Neuron (in vitro differentiated cells): Measurements from ENCODE around the gene LCK.
"Not testable (repeated sequence)": the region's sequence is repeated elsewhere in the genome, so short reads cannot be mapped to it uniquely, and the experiment has no call there.

ENCODE experiments used
- H2AFZ ChIP-seq: one replicate; pipeline ENCODE4 v1.6.1; 2013; ENCODE audit warnings: low read depth, mild to moderate bottlenecking, inconsistent platforms, low read length, moderate library complexity
- H3K27me3 ChIP-seq: one replicate; pipeline ENCODE4 v1.6.1; 2013; ENCODE audit warnings: low read length; ENCODE audit not compliant: insufficient read depth
- H3K36me3 ChIP-seq: one replicate; pipeline ENCODE4 v1.6.1; 2013; ENCODE audit warnings: low read length; ENCODE audit not compliant: insufficient read depth
- H3K4me1 ChIP-seq: one replicate; pipeline ENCODE4 v1.6.1; 2013; ENCODE audit warnings: low read length; ENCODE audit not compliant: insufficient read depth
- H3K4me3 ChIP-seq: 2 replicates; pipeline ENCODE4 v1.5.1; 2013; ENCODE audit warnings: mild to moderate bottlenecking, low read length, moderate library complexity
- H3K9me3 ChIP-seq: one replicate; pipeline ENCODE4 v1.6.1; 2013; ENCODE audit warnings: low read length

The LCK gene

GRCh38 chr1:32272557-32273390 is 21.7 kb downstream of the LCK start:
- Histone ChIP-seq H3K36me3 (no peaks in the 10 kb centered on the region), H3K9me3 (peaks cover 11% of the 10 kb centered on the region), H3K4me1 (no peaks in the 10 kb centered on the region), H3K4me3 (no peak overlapping the region), H3K27me3 (peaks cover 8% of the 10 kb centered on the region), H2AFZ (no peak overlapping the region)

GRCh38 chr1:32273391-32274208 is 22.5 kb downstream of the LCK start:
- Histone ChIP-seq H3K9me3 (peaks cover 11% of the 10 kb centered on the region), H3K4me3 (no peak overlapping the region), H2AFZ (no peak overlapping the region), H3K36me3 (no peaks in the 10 kb centered on the region), H3K27me3 (peaks cover 8% of the 10 kb centered on the region), H3K4me1 (no peaks in the 10 kb centered on the region)

- no peaks in the 10 kb centered on the region for H3K36me3 ChIP-seq
- H3K4me1 ChIP-seq = no peaks in the 10 kb centered on the region
- peaks cover 8% of the 10 kb centered on the region for H3K27me3 ChIP-seq
- no peak overlapping the region for H2AFZ ChIP-seq
- H3K4me3 ChIP-seq = no peak overlapping the region
- peaks cover 13% of the 10 kb centered on the region for H3K9me3 ChIP-seq
Measured at GRCh38 chr1:32274646-32275340, 23.7 kb downstream of the LCK start.

GRCh38 chr1:32275424-32275823 is 24.4 kb downstream of the LCK start:
- H3K9me3 ChIP-seq = peaks cover 17% of the 10 kb centered on the region
- H3K36me3 ChIP-seq = no peaks in the 10 kb centered on the region
- H3K4me3 ChIP-seq = no peak overlapping the region
- peaks cover 8% of the 10 kb centered on the region for H3K27me3 ChIP-seq
- H3K4me1 ChIP-seq = no peaks in the 10 kb centered on the region
- no peak overlapping the region for H2AFZ ChIP-seq

- Histone ChIP-seq H3K4me1 (no peaks in the 10 kb centered on the region), H3K36me3 (no peaks in the 10 kb centered on the region), H3K9me3 (peaks cover 17% of the 10 kb centered on the region), H2AFZ (no peak overlapping the region), H3K4me3 (no peak overlapping the region), H3K27me3 (peaks cover 8% of the 10 kb centered on the region)
Measured at GRCh38 chr1:32276032-32276782, 25.1 kb downstream of the LCK start.

GRCh38 chr1:32284777-32285176 is 33.7 kb downstream of the LCK start:
- not testable (repeated sequence) for H3K27me3 ChIP-seq, H3K4me1 ChIP-seq, H3K9me3 ChIP-seq, H3K36me3 ChIP-seq, H3K4me3 ChIP-seq, H2AFZ ChIP-seq

GRCh38 chr1:32285658-32286057 is 34.6 kb downstream of the LCK start:
- Histone ChIP-seq H3K9me3 (no peaks in the 10 kb centered on the region), H3K27me3 (no peaks in the 10 kb centered on the region), H3K36me3 (no peaks in the 10 kb centered on the region), H3K4me3 (no peak overlapping the region), H3K4me1 (no peaks in the 10 kb centered on the region), H2AFZ (no peak overlapping the region)

- Histone ChIP-seq H3K4me1 (no peaks in the 10 kb centered on the region), H3K27me3 (no peaks in the 10 kb centered on the region), H3K4me3 (no peak overlapping the region), H3K9me3 (no peaks in the 10 kb centered on the region), H2AFZ (no peak overlapping the region), H3K36me3 (no peaks in the 10 kb centered on the region)
Measured at GRCh38 chr1:32286763-32287162, 35.7 kb downstream of the LCK start.

- Histone ChIP-seq H3K9me3 (no peaks in the 10 kb centered on the region), H2AFZ (no peak overlapping the region), H3K4me1 (peaks cover 4% of the 10 kb centered on the region), H3K36me3 (no peaks in the 10 kb centered on the region), H3K4me3 (no peak overlapping the region), H3K27me3 (no peaks in the 10 kb centered on the region)
Measured at GRCh38 chr1:32289256-32289655, 38.2 kb downstream of the LCK start.

- Histone ChIP-seq H3K36me3 (peaks cover 6% of the 10 kb centered on the region), H3K4me3 (peak overlapping the region; percentile 79), H2AFZ (peak overlapping the region; percentile 87), H3K9me3 (no peaks in the 10 kb centered on the region), H3K27me3 (no peaks in the 10 kb centered on the region), H3K4me1 (peaks cover 4% of the 10 kb centered on the region)
Measured at GRCh38 chr1:32291145-32291707, 40.2 kb downstream of the LCK start.

GRCh38 chr1:32291708-32292538 is 40.9 kb downstream of the LCK start, which contains the start of gene HDAC1:
HDAC1 (plus strand) TSS chr1:32292083; CDS start chr1:32292170, 87 bp downstream.
- Histone ChIP-seq H3K27me3 (no peaks in the 10 kb centered on the region), H3K9me3 (no peaks in the 10 kb centered on the region), H3K4me1 (peaks cover 4% of the 10 kb centered on the region), H3K4me3 (peak within 1 kb of the TSS; percentile 79), H3K36me3 (peaks cover 11% of the 10 kb centered on the region), H2AFZ (peak within 1 kb of the TSS; percentile 87)
